AG04450 (cell line): ENCODE results near the gene SHISA4. TPM values are rescaled to one million over a fixed set of nuclear protein-coding genes. Genes with fewer than 3 reads are reported as not detected.

Source experiments
- CTCF ChIA-PET: fragments of 300-600, 350-600 bp; formaldehyde crosslinking; extraction: SDS; loops from one replicate; lab custom pipeline; 2022; ENCODE audit warnings: antibody characterized with exemption, inconsistent platforms; lab: Charles Lee
- POLR2A ChIA-PET: fragments of 350-600 bp; formaldehyde crosslinking; extraction: SDS; loops from one replicate; lab custom pipeline; 2021; ENCODE audit warnings: antibody characterized with exemption, inconsistent platforms; lab: Yijun Ruan, JAX
- DNase-seq: peaks from one replicate; pipeline ENCODE4 v3.0.0-alpha.2; 2011; ENCODE audit warnings: low read depth, low spot score
- H3K27ac ChIP-seq: one replicate; pipeline ENCODE4 v1.5.1; 2012; ENCODE audit warnings: low read depth, low read length, control low read depth
- H3K27me3 ChIP-seq: one replicate; pipeline ENCODE4 v1.6.0; 2012; ENCODE audit warnings: low read length; ENCODE audit not compliant: control insufficient read depth, insufficient read depth
- H3K4me3 ChIP-seq: 2 replicates; pipeline ENCODE4 v1.5.1; 2011; ENCODE audit warnings: mild to moderate bottlenecking, low read depth, low read length, control low read depth
- H3K9me3 ChIP-seq: 2 replicates; pipeline ENCODE4 v1.5.1; 2012; ENCODE audit warnings: low read length; ENCODE audit not compliant: control insufficient read depth, insufficient read depth
- polyA plus RNA-seq: library from polyadenylated mRNA; depleted of rRNA; stranded (reverse); fragments of >200 nt; gene quantifications from 2 replicates; pipeline ENCODE4 v1.2.3, GENCODE V29; 2011
- TF ChIP-seq, protein P1 (sequence below): IDR thresholded peaks from 2 replicates; pipeline ENCODE4 v1.5.1; 2011; ENCODE audit warnings: low read depth, low read length, control low read depth, inconsistent platforms

Gene SHISA4
- polyA plus RNA-seq, 1 experiment, result 24.4 TPM

DNA sequence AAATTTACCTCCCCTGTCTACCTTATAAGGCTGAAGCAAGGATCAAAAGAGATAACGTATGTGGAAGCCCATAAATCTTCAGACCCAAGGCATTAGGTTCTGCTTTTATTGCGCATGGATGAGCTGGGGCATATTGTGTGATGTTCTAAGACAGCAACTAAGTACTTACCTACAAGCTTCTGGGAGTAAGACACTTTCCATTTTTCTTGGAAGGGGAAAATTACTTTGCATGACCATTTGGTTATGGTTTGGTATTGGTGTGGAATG, 36.5 kb downstream of the SHISA4 start:
- no peak for DNase-seq
- Histone ChIP-seq H3K27me3 (no peaks in the 10 kb centered on the region), H3K9me3 (no peaks in the 10 kb centered on the region), H3K27ac (no peak overlapping the region), H3K4me3 (no peak overlapping the region)
- POLR2A ChIA-PET, result no interaction called here
- TF ChIP-seq, protein P1, sequence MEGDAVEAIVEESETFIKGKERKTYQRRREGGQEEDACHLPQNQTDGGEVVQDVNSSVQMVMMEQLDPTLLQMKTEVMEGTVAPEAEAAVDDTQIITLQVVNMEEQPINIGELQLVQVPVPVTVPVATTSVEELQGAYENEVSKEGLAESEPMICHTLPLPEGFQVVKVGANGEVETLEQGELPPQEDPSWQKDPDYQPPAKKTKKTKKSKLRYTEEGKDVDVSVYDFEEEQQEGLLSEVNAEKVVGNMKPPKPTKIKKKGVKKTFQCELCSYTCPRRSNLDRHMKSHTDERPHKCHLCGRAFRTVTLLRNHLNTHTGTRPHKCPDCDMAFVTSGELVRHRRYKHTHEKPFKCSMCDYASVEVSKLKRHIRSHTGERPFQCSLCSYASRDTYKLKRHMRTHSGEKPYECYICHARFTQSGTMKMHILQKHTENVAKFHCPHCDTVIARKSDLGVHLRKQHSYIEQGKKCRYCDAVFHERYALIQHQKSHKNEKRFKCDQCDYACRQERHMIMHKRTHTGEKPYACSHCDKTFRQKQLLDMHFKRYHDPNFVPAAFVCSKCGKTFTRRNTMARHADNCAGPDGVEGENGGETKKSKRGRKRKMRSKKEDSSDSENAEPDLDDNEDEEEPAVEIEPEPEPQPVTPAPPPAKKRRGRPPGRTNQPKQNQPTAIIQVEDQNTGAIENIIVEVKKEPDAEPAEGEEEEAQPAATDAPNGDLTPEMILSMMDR, result no peak
- CTCF ChIA-PET, result no interaction called here

DNA sequence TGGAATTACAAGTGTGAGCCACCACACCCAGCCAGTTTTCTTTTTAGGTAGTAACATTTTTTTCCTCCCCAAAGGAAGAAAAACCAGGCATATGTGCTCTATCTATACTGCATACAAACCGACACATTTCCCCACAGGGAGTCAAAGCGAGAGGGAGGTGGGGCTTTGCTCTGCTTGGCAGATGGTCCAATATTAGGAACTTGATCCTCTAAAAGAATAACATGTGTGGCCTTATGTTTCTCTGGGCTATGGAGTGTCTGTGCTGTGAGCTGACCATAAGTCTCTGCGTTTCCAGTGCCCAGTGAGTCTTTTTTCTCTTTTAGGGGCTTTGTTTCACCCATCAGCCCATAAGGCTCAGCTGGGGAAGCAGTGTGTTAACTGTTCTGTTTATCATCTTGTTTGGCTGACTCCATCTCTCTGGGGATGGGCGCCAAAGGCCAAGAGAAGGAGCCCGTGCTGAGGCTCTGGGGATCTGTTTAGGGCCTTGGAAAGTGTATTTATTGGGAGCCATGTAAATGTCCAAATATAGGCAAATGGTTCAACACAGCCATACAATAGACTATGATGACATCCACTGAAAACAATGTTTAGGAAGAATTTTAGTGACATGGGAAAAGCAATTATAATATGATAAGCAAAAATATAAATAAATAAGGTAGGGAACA, 37.4 kb downstream of the SHISA4 start:
- ChIA-PET CTCF (no interaction called here), POLR2A (interaction anchor here (1.2 kb wide), 1 partner anchor 9 kb away, joined by 4 read pairs; no protein-coding TSS in a partner anchor)
- no peak overlapping the region for H3K4me3 ChIP-seq
- H3K27me3 ChIP-seq, result no peaks in the 10 kb centered on the region
- TF ChIP-seq, protein P1, result no peak
- no peaks in the 10 kb centered on the region for H3K9me3 ChIP-seq
- no peak for DNase-seq
- H3K27ac ChIP-seq, result peak overlapping the region; percentile 65

DNA sequence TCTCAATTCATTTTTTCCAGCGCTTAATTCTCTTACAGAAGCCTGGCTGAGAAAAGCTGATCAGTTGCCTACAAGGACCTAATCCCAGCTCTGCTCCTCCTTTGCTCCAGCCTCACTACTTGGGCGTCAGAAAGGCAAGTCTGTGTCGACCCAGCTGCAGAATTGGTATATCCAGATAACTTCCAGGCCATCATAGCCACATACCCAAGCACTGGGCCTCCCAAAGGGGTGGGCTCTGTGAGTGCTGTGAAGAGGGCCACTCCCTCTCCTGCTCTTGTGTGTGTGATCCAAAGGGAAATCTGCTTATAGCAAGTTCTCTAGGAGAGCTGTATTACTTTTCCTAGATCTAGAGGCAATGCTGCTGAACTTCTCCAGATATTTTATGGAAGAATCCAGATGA, 39.6 kb downstream of the SHISA4 start:
- CTCF ChIA-PET, result interaction anchor here (1.7 kb wide), 1 partner anchor 10 kb away, joined by 4 read pairs; no protein-coding TSS in a partner anchor
- POLR2A ChIA-PET, result interaction anchor here (1.5 kb wide), 1 partner anchor 9 kb away, joined by 4 read pairs; no protein-coding TSS in a partner anchor

DNA sequence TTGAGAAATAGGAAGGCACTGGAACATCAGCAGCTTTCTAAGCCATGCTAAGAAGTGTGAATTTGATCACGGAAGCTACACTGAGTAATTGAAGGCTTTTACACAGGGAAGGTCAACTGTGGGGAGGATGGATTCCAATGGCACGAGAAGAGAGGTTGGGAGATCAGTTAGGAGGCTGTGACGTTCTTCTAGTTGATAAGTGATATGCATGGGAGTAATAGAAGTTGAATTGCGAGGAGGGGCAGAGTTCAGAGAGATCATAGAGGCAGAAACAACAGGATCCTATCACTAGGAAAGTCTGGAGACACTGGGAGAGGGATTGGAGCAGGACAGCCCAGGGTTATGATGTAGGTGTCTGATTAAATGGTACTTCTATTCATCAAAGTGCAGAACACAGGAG, 41.4 kb downstream of the SHISA4 start:
- H3K4me3 ChIP-seq, result no peak overlapping the region
- H3K27ac ChIP-seq, result no peak overlapping the region
- TF ChIP-seq, protein P1, result no peak
- no peaks in the 10 kb centered on the region for H3K9me3 ChIP-seq
- no peaks in the 10 kb centered on the region for H3K27me3 ChIP-seq
- DNase-seq, result no peak
- ChIA-PET POLR2A (no interaction called here), CTCF (no interaction called here)

More for the DNA sequence above, 39.6 kb downstream of the SHISA4 start:
- Histone ChIP-seq H3K4me3 (no peak overlapping the region), H3K9me3 (no peaks in the 10 kb centered on the region), H3K27ac (no peak overlapping the region), H3K27me3 (no peaks in the 10 kb centered on the region)
- TF ChIP-seq, protein P1, result no peak
- no peak for DNase-seq

DNA sequence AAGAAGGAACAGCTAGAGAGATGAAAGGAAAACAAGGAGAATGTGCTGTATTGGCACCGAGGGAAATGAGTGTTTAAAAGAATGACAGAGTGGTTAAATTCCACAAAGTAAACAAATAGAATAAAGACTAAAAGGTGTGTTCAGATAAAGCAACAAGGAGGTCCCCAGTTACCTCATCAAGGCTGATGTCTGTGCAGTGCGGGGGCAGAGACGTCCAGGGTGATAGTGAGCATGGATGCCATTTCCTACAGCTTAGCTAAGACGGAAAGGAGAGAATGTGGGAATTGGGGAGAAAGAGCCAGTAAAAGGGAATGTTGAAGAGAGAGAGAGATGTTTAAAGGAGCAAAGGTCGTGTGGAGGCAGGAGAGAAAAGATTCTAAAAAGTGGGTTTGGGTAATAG, 42.1 kb downstream of the SHISA4 start:
- no peak overlapping the region for H3K27ac ChIP-seq
- H3K27me3 ChIP-seq, result no peaks in the 10 kb centered on the region
- TF ChIP-seq, protein P1, result no peak
- ChIA-PET CTCF (no interaction called here), POLR2A (interaction anchor here (0.9 kb wide), 1 partner anchor 14 kb away, joined by 3 read pairs; no protein-coding TSS in a partner anchor)
- no peaks in the 10 kb centered on the region for H3K9me3 ChIP-seq
- no peak for DNase-seq
- H3K4me3 ChIP-seq, result no peak overlapping the region
